ENCODE measurements around the gene NXF1.

NXF1 gene

GRCh38 chr11:62816557-62816956 is 11.3 kb upstream of the NXF1 start:
- no peak overlapping the region for H3K4me3 ChIP-seq
- in situ Hi-C loops (cut with MboI; ENCODE audit: low sequenced_read_pairs) = no loop called here
- peaks cover 13% of the 10 kb centered on the region for H3K36me3 ChIP-seq (replicated peaks)

GRCh38 chr11:62811659-62812058 is 6.4 kb upstream of the NXF1 start:
- in situ Hi-C loops (cut with MboI; ENCODE audit: low sequenced_read_pairs) = no loop called here
- H3K9me3 ChIP-seq = no peaks in the 10 kb centered on the region

More at GRCh38 chr11:62816557-62816956, 11.3 kb upstream of the NXF1 start:
- DNase-seq (ENCODE audit: low spot score in 2 of 2) = no peak
- Histone ChIP-seq H3K9me3 (no peaks in the 10 kb centered on the region), H3K4me1 (0 out of 2 replicates have a peak, but pooled peaks cover 4% of the 10 kb centered on the region), H3K27me3 (ENCODE audit: low read depth) (no peaks in the 10 kb centered on the region)

GRCh38 chr11:62810748-62811147 is 5.5 kb upstream of the NXF1 start:
- H3K4me1 ChIP-seq = peaks cover 4% of the 10 kb centered on the region
- no peaks in the 10 kb centered on the region for H3K27me3 ChIP-seq (ENCODE audit: low read depth)
- DNase-seq (ENCODE audit: low spot score in 2 of 2) = no peak
- in situ Hi-C loops (cut with MboI; ENCODE audit: low sequenced_read_pairs) = no loop called here
- no peaks in the 10 kb centered on the region for H3K9me3 ChIP-seq
- H3K36me3 ChIP-seq (replicated peaks) = no peaks in the 10 kb centered on the region; the same call in 1 of the 2 replicates
- H3K4me3 ChIP-seq = no peak overlapping the region

More at GRCh38 chr11:62811659-62812058, 6.4 kb upstream of the NXF1 start:
- DNase-seq (ENCODE audit: low spot score in 2 of 2) = no peak
- Histone ChIP-seq H3K4me3 (no peak overlapping the region), H3K27me3 (ENCODE audit: low read depth) (no peaks in the 10 kb centered on the region), H3K36me3 (replicated peaks) (no peaks in the 10 kb centered on the region; the same call in 1 of the 2 replicates), H3K4me1 (no peaks in the 10 kb centered on the region)

GRCh38 chr11:62806611-62807121 is 1.4 kb upstream of the NXF1 start:
- in situ Hi-C loops (cut with MboI; ENCODE audit: low sequenced_read_pairs) = no loop called here
- DNase-seq (ENCODE audit: low spot score in 2 of 2) = no peak
- H3K4me3 ChIP-seq = no peak overlapping the region

GRCh38 chr11:62805961-62806441 is 761 bp upstream of the NXF1 start:
- peak in 1 of 2 experiments; percentile 29 for DNase-seq (ENCODE audit: low spot score in 2 of 2)
- in situ Hi-C loops (cut with MboI; ENCODE audit: low sequenced_read_pairs) = no loop called here
- peaks cover 4% of the 10 kb centered on the region for H3K4me1 ChIP-seq
- peaks cover 28% of the 10 kb centered on the region for H3K36me3 ChIP-seq (replicated peaks)
- no peaks in the 10 kb centered on the region for H3K9me3 ChIP-seq
- peak overlapping the region; percentile 68 for H3K4me3 ChIP-seq
- no peaks in the 10 kb centered on the region for H3K27me3 ChIP-seq (ENCODE audit: low read depth)

More at GRCh38 chr11:62806611-62807121, 1.4 kb upstream of the NXF1 start:
- H3K9me3 ChIP-seq = no peaks in the 10 kb centered on the region
- peaks cover 4% of the 10 kb centered on the region for H3K4me1 ChIP-seq
- peaks cover 21% of the 10 kb centered on the region for H3K36me3 ChIP-seq (replicated peaks)
- H3K27me3 ChIP-seq (ENCODE audit: low read depth) = no peaks in the 10 kb centered on the region

GRCh38 chr11:62804310-62805075 is 747 bp downstream of the NXF1 start:
- DNase-seq (ENCODE audit: low spot score in 2 of 2) = no peak
- Histone ChIP-seq H3K9me3 (no peaks in the 10 kb centered on the region), H3K27me3 (ENCODE audit: low read depth) (no peaks in the 10 kb centered on the region), H3K36me3 (replicated peaks) (peaks cover 41% of the 10 kb centered on the region), H3K4me3 (peak overlapping the region; percentile 68), H3K4me1 (peaks cover 4% of the 10 kb centered on the region)
- in situ Hi-C loops (cut with MboI; ENCODE audit: low sequenced_read_pairs) = no loop called here

GRCh38 chr11:62801071-62801470 is 4.2 kb downstream of the NXF1 start:
- Histone ChIP-seq H3K4me1 (peaks cover 3% of the 10 kb centered on the region), H3K27me3 (ENCODE audit: low read depth) (no peaks in the 10 kb centered on the region), H3K9me3 (no peaks in the 10 kb centered on the region), H3K4me3 (no peak overlapping the region), H3K36me3 (replicated peaks) (peaks cover 69% of the 10 kb centered on the region)
- in situ Hi-C loops (cut with MboI; ENCODE audit: low sequenced_read_pairs) = no loop called here
- no peak for DNase-seq (ENCODE audit: low spot score in 2 of 2)

GRCh38 chr11:62799486-62799885 is 5.8 kb downstream of the NXF1 start:
- in situ Hi-C loops (cut with MboI; ENCODE audit: low sequenced_read_pairs) = no loop called here
- no peak for DNase-seq (ENCODE audit: low spot score in 2 of 2)
- peaks cover 85% of the 10 kb centered on the region for H3K36me3 ChIP-seq (replicated peaks)
- no peak overlapping the region for H3K4me3 ChIP-seq
- H3K4me1 ChIP-seq = no peaks in the 10 kb centered on the region
- no peaks in the 10 kb centered on the region for H3K27me3 ChIP-seq (ENCODE audit: low read depth)
- no peaks in the 10 kb centered on the region for H3K9me3 ChIP-seq

- Histone ChIP-seq H3K9me3 (no peaks in the 10 kb centered on the region), H3K27me3 (ENCODE audit: low read depth) (no peaks in the 10 kb centered on the region), H3K4me3 (no peak overlapping the region), H3K36me3 (replicated peaks) (peaks cover 83% of the 10 kb centered on the region), H3K4me1 (no peaks in the 10 kb centered on the region)
- DNase-seq (ENCODE audit: low spot score in 2 of 2) = no peak
- in situ Hi-C loops (cut with MboI; ENCODE audit: low sequenced_read_pairs) = no loop called here
Observed at GRCh38 chr11:62796281-62796680, 9.0 kb downstream of the NXF1 start.

GRCh38 chr11:62794201-62794775 is 11.0 kb downstream of the NXF1 start:
- DNase-seq (ENCODE audit: low spot score in 2 of 2) = no peak
- Histone ChIP-seq H3K9me3 (no peaks in the 10 kb centered on the region), H3K4me3 (no peak overlapping the region), H3K36me3 (replicated peaks) (peaks cover 77% of the 10 kb centered on the region), H3K4me1 (peaks cover 3% of the 10 kb centered on the region; the same call in 1 of the 2 replicates), H3K27me3 (ENCODE audit: low read depth) (no peaks in the 10 kb centered on the region)
- in situ Hi-C loops (cut with MboI; ENCODE audit: low sequenced_read_pairs) = no loop called here

GRCh38 chr11:62792202-62792575 is 13.1 kb downstream of the NXF1 start:
- H3K4me3 ChIP-seq = peak overlapping the region; percentile 87
- DNase-seq (ENCODE audit: low spot score in 2 of 2) = no peak
- no peaks in the 10 kb centered on the region for H3K9me3 ChIP-seq
- peaks cover 70% of the 10 kb centered on the region for H3K36me3 ChIP-seq (replicated peaks)
- H3K27me3 ChIP-seq (ENCODE audit: low read depth) = no peaks in the 10 kb centered on the region
- peaks cover 7% of the 10 kb centered on the region for H3K4me1 ChIP-seq
- in situ Hi-C loops (cut with MboI; ENCODE audit: low sequenced_read_pairs) = no loop called here

GRCh38 chr11:62791501-62792201 is 13.6 kb downstream of the NXF1 start, which contains the start of gene TMEM223:
TSS of gene TMEM223 (minus strand) at chr11:62792006. CDS start at chr11:62791994, 12 bp downstream.
- Histone ChIP-seq H3K36me3 (replicated peaks) (peaks cover 72% of the 10 kb centered on the region), H3K4me1 (peaks cover 7% of the 10 kb centered on the region), H3K9me3 (no peaks in the 10 kb centered on the region), H3K4me3 (peak within 1 kb of the TSS; percentile 87), H3K27me3 (ENCODE audit: low read depth) (no peaks in the 10 kb centered on the region)
- DNase-seq (ENCODE audit: low spot score in 2 of 2) = peak; percentile 77 to 93
- in situ Hi-C loops (cut with MboI; ENCODE audit: low sequenced_read_pairs) = no loop called here

- in situ Hi-C loops (cut with MboI; ENCODE audit: low sequenced_read_pairs) = no loop called here
- no peak overlapping the region for H3K4me3 ChIP-seq
- H3K36me3 ChIP-seq (replicated peaks) = peaks cover 57% of the 10 kb centered on the region
- H3K4me1 ChIP-seq = peaks cover 9% of the 10 kb centered on the region
- no peak for DNase-seq (ENCODE audit: low spot score in 2 of 2)
- H3K27me3 ChIP-seq (ENCODE audit: low read depth) = no peaks in the 10 kb centered on the region
- H3K9me3 ChIP-seq = no peaks in the 10 kb centered on the region
Observed at GRCh38 chr11:62789576-62789975, 15.7 kb downstream of the NXF1 start.

Data from HAP-1 (cell line).